Prostate gland (tissue), 2 donors: ENCODE results near the gene GRIK2. TPM values are rescaled to one million over a fixed set of nuclear protein-coding genes. Genes with fewer than 3 reads are reported as not detected.

ENCODE experiments used
- DNase-seq: peaks from one replicate; pipeline ENCODE4 v3.0.0-alpha.2; 2019; ENCODE audit warnings: low spot score
- H3K27ac ChIP-seq, 2 donors: fragments of 200-600 bp; sonication (generic); 2 replicates each; pipeline ENCODE4 v1.5.1; 2017 to 2019
- H3K27me3 ChIP-seq: fragments of 200-600 bp; sonication (generic); replicated peaks from 2 replicates; pipeline ENCODE4 v1.5.1; 2019; ENCODE audit not compliant: insufficient read depth
- H3K36me3 ChIP-seq, 2 donors: fragments of 200-600 bp; sonication (generic); 1 replicate in 1 of 2; 2 replicates in 1 of 2; pipeline versions ENCODE4 v1.5.1 to v1.8.1; 2017 to 2019
- H3K4me1 ChIP-seq: fragments of 200-600 bp; sonication (generic); replicated peaks from 2 replicates; pipeline ENCODE4 v1.5.1; 2019
- H3K4me3 ChIP-seq, 2 donors: fragments of 200-600 bp; sonication (generic); 2 replicates each; pipeline ENCODE4 v1.5.1; 2017 to 2019
- H3K9me3 ChIP-seq: fragments of 200-600 bp; sonication (generic); 2 replicates; pipeline ENCODE4 v1.5.1; 2017
- POLR2A ChIP-seq: fragments of 450-650 bp; IDR thresholded peaks from one replicate; pipeline ENCODE4 v1.6.1; 2016; ENCODE audit warnings: antibody characterized with exemption, mild to moderate bottlenecking
- POLR2AphosphoS5 ChIP-seq: sonication (generic); formaldehyde crosslinking; IDR thresholded peaks from one replicate; pipeline ENCODE4 v1.6.1; 2017; ENCODE audit warnings: antibody characterized with exemption
- WGBS: methylation state at CpG from one replicate; pipeline ENCODE4 v1.1.5; 2018; 5-methylcytosine and 5-hydroxymethylcytosine counted together
- intact Hi-C: fragments of 100-400 bp; cut with DNase I; formaldehyde crosslinking; loops from one replicate; pipeline ENCODE4 v1.14.2; 2022
- total RNA-seq, 2 donors: library from RNA; depleted of rRNA; stranded (reverse); fragments of >200 nt; gene quantifications; one replicate each; pipeline ENCODE4 v1.1.0, GENCODE V29; 2016
- TF ChIP-seq, protein P1 (sequence below), 4 experiments: fragments of 200-600 bp in 2 of 4; fragments of 450-650 bp in 2 of 4; sonication (generic) in 2 of 4; IDR thresholded peaks; 1 replicate in 3 of 4; 2 replicates in 1 of 4; pipeline ENCODE4 v1.5.1; 2016 to 2019; ENCODE audit warnings: antibody characterized with exemption in 4 of 4, mild to moderate bottlenecking in 2 of 4, moderate library complexity in 2 of 4

Gene GRIK2
- total RNA-seq, 2 donors from 2014 or later, result 2.6 to 15.7 TPM

DNA sequence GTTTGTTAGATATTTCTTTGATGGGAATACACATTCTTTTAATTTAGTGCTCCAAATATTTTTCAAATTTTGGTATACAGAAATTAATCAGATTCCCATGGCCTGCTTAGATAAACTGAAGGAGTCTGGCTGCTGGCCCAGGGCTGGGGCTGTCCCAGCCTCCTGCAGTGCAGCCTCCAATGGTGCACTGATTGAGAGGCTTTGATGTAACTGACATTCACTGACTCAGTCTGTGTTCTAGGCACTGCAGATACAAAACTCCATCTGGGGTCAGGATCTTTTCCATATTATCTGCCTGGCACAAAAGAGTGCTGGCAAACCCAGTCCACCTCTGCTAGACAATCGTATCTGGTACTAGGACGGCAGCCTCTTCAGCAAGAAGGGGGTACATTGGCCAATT, 64.8 kb downstream of the GRIK2 start:
- Histone ChIP-seq H3K9me3 (no peaks in the 10 kb centered on the region), H3K4me3 (no peak overlapping the region)

DNA sequence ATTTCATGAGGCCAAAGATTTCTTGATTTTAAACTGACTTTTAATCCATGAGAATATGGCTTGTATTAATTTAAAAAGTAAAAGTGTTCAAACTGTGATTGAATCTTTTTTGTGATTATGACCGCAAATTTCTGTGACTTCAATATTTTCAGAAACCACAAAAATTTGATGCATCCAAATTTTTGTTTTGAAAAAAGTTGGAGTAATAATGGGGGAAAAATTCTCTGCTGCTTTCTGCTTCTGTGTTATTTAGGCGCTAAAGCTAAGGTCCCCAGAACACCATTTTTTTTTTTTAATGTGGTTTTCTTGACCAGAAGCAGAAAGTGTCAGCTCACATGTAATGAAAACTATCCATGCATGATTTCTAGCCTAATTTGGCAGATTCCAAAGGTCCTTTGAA, 65.3 kb downstream of the GRIK2 start:
- no peak overlapping the region for H3K27ac ChIP-seq
- DNase-seq, result no peak
- H3K4me3 ChIP-seq, result no peak overlapping the region
- no peaks in the 10 kb centered on the region for H3K27me3 ChIP-seq
- TF ChIP-seq POLR2A (no peak), POLR2AphosphoS5 (no peak)
- TF ChIP-seq, protein P1, sequence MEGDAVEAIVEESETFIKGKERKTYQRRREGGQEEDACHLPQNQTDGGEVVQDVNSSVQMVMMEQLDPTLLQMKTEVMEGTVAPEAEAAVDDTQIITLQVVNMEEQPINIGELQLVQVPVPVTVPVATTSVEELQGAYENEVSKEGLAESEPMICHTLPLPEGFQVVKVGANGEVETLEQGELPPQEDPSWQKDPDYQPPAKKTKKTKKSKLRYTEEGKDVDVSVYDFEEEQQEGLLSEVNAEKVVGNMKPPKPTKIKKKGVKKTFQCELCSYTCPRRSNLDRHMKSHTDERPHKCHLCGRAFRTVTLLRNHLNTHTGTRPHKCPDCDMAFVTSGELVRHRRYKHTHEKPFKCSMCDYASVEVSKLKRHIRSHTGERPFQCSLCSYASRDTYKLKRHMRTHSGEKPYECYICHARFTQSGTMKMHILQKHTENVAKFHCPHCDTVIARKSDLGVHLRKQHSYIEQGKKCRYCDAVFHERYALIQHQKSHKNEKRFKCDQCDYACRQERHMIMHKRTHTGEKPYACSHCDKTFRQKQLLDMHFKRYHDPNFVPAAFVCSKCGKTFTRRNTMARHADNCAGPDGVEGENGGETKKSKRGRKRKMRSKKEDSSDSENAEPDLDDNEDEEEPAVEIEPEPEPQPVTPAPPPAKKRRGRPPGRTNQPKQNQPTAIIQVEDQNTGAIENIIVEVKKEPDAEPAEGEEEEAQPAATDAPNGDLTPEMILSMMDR (IDR thresholded peaks at IDR 0.05), result no peak
- no peaks in the 10 kb centered on the region for H3K9me3 ChIP-seq
- no peaks in the 10 kb centered on the region for H3K4me1 ChIP-seq
- no peaks in the 10 kb centered on the region for H3K36me3 ChIP-seq
- 98% methylated on average over 2 of the region's 2 CpGs for WGBS
- intact Hi-C loops, result no loop called here

More for the DNA sequence above, 64.8 kb downstream of the GRIK2 start:
- H3K4me1 ChIP-seq, result no peaks in the 10 kb centered on the region
- intact Hi-C loops, result no loop called here
- H3K36me3 ChIP-seq, result no peaks in the 10 kb centered on the region
- TF ChIP-seq, protein P1 (IDR thresholded peaks at IDR 0.05), result no peak
- TF ChIP-seq POLR2AphosphoS5 (no peak), POLR2A (no peak)
- WGBS, result 96% methylated on average over 2 of the region's 2 CpGs
- H3K27ac ChIP-seq, result no peak overlapping the region
- no peaks in the 10 kb centered on the region for H3K27me3 ChIP-seq
- no peak for DNase-seq

DNA sequence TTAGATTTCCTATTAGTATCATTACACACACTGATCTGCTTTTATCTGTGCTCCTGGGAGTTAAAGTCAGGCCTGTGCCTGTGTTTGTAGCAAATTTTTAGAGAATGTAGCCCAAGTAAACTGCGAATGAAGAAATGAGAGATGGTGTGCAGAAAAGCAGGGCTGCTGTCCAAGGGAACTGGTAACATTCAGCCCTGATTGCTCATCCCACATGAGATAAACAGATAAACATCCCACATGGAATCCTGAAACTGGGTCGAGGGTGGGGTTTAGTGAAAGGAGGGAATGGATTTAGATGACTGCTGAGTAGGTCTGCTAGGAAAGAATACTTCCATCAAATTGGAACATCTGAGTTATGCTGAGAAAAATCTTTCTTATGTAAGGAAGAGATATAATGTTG, 69.1 kb downstream of the GRIK2 start:
- intact Hi-C loops, result no loop called here
- 56% methylated on average over 2 of the region's 2 CpGs for WGBS
- no peaks in the 10 kb centered on the region for H3K4me1 ChIP-seq
- TF ChIP-seq POLR2AphosphoS5 (no peak), POLR2A (no peak)
- TF ChIP-seq, protein P1 (IDR thresholded peaks at IDR 0.05), result no peak
- no peaks in the 10 kb centered on the region for H3K36me3 ChIP-seq
- no peak overlapping the region for H3K4me3 ChIP-seq
- no peaks in the 10 kb centered on the region for H3K27me3 ChIP-seq
- no peaks in the 10 kb centered on the region for H3K9me3 ChIP-seq
- DNase-seq, result no peak
- no peak overlapping the region for H3K27ac ChIP-seq

DNA sequence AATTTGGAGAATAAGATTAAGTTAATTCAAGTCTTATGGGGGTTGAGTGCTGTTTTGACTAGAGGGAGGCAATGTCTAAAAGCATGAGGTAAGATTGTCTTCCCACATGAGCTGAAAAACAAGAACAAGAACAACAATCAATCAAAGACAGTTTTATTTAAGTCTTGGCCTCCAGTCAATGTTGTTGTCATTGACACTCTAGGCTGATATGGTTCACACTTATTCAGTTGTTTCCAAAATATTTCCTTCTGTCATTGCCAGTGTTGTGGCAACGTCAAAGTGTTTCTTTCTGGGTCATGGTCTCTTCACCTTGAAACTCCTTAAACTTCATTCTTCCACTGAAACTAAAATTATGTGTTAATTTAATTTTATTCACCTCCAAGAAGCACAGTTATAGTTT, 72.4 kb downstream of the GRIK2 start:
- no peaks in the 10 kb centered on the region for H3K4me1 ChIP-seq
- no peaks in the 10 kb centered on the region for H3K27me3 ChIP-seq
- no peaks in the 10 kb centered on the region for H3K9me3 ChIP-seq
- no peak for TF ChIP-seq POLR2AphosphoS5
- TF ChIP-seq, protein P1 (IDR thresholded peaks at IDR 0.05), result no peak
- TF ChIP-seq POLR2A, result no peak
- no peak overlapping the region for H3K27ac ChIP-seq
- 80% methylated on average over 1 of the region's 1 CpG for WGBS
- H3K36me3 ChIP-seq, result no peaks in the 10 kb centered on the region
- intact Hi-C loops, result no loop called here
- no peak overlapping the region for H3K4me3 ChIP-seq
- DNase-seq, result no peak

DNA sequence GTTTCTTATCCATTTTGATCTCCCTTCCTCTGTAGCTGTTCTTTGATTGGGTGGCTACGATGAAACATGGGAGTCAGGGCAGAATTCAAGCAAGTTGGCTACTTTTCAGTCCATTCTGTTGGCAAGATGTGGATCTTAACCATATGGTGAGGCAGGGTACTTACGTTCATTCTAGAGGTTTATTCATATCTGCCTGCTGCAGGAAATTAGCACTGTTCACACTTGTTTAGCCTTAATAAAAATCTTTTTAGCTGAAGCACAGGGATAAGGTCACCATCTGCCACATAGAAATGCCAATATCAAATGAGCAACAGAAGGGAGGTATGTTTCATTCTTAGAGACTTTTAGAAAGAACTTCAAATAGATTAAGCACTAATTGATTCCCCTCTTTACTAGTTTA, 83.9 kb downstream of the GRIK2 start:
- Histone ChIP-seq H3K27ac (no peak overlapping the region), H3K36me3 (no peaks in the 10 kb centered on the region), H3K9me3 (no peaks in the 10 kb centered on the region), H3K27me3 (no peaks in the 10 kb centered on the region), H3K4me3 (no peak overlapping the region), H3K4me1 (no peaks in the 10 kb centered on the region)
- WGBS, result 70% methylated on average over 2 of the region's 2 CpGs
- no peak for TF ChIP-seq POLR2A
- TF ChIP-seq, protein P1 (IDR thresholded peaks at IDR 0.05), result no peak
- no peak for TF ChIP-seq POLR2AphosphoS5
- DNase-seq, result no peak
- intact Hi-C loops, result no loop called here
